Keratinocyte (primary cell): Measurements from ENCODE around the gene CACNB2.

Experiments
- CTCF ChIP-seq, 3 experiments: IDR thresholded peaks in 1 of 3; conservative IDR thresholded peaks in 1 of 3; optimal IDR thresholded peaks in 1 of 3; 2 replicates in 2 of 3; 3 replicates in 1 of 3; pipeline versions ENCODE3 to v1.5.1; 2011; ENCODE audit warnings: low read length in 3 of 3, mild to moderate bottlenecking in 3 of 3, moderate library complexity in 2 of 3, control low read depth in 1 of 3, inconsistent platforms in 1 of 3; ENCODE audit not compliant: insufficient read depth in 2 of 3; ENCODE audit errors: extremely low read depth in 1 of 3
- EZH2 ChIP-seq: IDR thresholded peaks from one replicate; pipeline ENCODE4 v1.6.1; 2012; ENCODE audit warnings: inconsistent platforms, mild to moderate bottlenecking, low read length, moderate library complexity

- TF ChIP-seq CTCF (optimal IDR thresholded peaks at IDR 0.05 in 1 of 3, IDR thresholded peaks at IDR 0.05 in 1 of 3, conservative IDR thresholded peaks at IDR 0.05 in 1 of 3; ENCODE audit: extremely low read depth in 1 of 3, insufficient read depth in 2 of 3, low read length in 3 of 3): no peak
- no peak for TF ChIP-seq EZH2
Measured at GRCh38 chr10:18463673-18464211, 323.5 kb downstream of the CACNB2 start.
